Stimulated activated CD4-positive, alpha-beta T cell treated with anti-CD3 and anti-CD28 coated beads, Interleukin-4, amount 100 ng/mL, for 48 hours (primary cell): ENCODE measurements around the gene MAP3K7CL.

ENCODE experiments used
- DNase-seq, 2 donors: peaks; one replicate each; pipeline ENCODE4 v3.0.0-alpha.2; 2020; ENCODE audit warnings: low read depth in 2 of 2

Gene MAP3K7CL

DNA sequence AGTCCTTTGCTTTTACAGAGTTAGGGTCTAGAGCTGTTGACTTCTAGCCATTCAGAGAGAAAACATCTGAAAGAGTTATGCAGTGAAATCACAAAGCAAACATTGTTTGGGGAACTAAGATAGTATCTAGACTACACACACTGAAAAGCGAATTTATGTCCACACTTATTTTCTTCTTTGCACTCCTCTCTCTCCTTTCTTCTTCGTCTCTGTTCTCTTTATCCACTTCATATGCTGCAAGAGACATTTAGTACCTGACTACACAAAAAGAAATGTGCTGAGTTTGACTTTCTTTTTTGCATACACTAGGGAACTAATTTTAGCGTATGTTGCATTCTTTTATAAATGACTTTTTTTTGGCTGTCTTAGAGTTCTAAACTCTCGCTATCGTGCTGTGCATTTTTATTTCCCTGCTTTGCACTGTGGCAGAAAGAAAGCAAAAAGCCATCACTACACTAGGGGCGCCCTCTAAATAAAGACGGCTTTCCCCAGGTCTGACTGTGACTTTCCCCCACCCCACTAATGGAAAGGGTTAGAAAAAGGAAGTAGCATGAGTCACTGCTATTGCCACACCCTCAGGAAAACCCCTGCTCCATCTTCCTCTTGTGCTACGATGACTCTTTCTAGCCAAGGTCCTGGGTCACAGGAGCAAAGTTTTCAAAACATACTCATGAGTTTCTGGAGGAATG, 65.7 kb downstream of the MAP3K7CL start:
- DNase-seq, result peak; percentile 37 to 66

DNA sequence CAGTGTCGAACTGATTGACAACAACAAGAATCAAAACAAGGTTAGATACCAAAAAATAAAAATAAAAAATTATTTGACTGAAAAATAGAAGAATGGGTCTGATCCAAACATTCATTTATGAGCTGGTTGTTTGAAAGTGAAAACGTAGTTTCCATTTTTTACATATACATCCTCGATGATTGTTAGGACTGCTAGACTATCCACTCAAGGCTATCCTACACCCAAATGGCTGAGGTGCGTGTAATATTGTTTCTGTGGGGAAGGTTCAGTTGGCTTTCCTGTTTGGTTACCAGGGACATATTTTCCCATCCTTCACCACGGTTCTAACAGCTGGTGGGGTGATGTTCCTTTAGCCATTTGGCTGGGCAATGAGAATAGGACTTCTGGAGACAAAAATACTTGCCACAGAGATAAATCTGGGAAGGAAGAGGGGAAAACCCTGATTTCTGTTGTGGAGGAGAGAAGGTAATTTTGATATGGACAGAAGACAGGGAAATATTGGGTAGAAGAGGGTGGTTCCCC, 66.3 kb downstream of the MAP3K7CL start:
- no peak for DNase-seq

DNA sequence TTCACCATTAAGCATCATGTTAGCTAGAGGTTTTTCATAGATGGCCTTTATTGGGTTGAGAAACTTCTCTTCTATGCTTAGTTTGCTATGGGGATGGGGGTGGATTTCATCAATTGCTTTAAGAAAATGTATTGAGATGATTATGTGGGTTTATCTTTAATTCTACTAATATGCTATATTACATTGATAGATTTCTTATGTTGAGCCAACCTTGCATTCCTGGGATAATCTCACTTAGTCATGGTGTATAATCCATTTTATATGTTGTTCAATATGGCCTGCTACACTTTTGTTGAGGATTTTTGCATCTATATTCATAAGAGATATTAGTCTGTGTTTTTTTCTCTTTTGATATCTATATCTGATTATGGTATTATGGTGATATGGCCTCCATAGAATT, 70.7 kb downstream of the MAP3K7CL start:
- DNase-seq, result no peak

DNA sequence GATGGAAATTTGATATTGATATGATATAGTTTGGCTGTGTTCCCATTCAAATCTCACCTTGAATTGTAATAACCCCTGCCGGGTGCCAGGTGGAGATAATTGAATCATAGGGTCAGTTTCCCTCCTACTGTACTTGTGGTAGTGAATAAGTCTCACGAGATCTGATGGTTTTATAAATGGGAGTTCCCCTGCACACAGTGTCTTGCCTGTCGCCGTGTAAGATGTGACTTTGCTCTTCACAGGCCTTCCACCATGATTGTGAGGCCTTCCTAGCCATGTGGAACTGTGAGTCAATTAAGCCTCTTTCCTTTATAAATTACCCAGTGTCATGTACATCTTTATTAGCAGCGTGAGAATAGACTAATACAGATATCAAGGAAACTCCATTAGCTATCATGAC, 74.6 kb downstream of the MAP3K7CL start:
- DNase-seq, result no peak

DNA sequence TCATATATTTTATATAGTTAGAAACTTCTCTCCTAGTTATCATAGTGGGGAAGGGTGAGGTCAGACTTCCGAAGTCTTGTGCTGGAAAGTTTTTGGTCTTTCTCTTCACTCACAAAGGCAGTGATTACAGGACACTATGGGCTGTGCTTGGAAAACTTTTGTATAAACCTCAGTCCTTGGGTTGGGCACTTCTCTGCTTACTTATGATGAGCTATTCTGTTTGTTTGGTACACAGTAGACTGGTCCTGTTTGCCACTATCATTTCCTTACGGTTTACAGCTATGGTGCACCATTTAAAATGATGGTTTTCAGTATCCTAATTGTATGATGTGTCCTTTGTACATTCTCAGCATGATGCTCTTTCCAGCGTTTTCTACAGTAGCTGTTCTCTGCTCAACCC, 75.5 kb downstream of the MAP3K7CL start:
- no peak for DNase-seq

DNA sequence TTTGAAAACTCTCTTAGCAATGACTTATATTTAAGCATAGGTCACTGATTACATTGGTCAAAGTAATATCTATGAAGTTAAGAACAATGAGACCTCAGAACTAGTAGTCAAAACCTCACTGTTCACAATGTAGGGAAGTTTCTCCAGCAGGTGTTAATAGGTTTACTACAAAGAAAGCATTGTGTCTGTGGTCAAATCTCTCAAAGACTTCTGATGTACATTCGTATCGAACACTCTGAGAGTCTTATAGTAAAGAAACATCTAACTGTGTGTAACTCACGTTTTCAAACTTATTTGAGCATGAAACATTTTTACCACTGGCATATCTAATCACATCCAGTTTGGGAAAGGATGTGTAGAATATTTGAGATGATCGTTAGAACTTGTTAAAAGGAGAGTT, 76.0 kb downstream of the MAP3K7CL start:
- no peak for DNase-seq

DNA sequence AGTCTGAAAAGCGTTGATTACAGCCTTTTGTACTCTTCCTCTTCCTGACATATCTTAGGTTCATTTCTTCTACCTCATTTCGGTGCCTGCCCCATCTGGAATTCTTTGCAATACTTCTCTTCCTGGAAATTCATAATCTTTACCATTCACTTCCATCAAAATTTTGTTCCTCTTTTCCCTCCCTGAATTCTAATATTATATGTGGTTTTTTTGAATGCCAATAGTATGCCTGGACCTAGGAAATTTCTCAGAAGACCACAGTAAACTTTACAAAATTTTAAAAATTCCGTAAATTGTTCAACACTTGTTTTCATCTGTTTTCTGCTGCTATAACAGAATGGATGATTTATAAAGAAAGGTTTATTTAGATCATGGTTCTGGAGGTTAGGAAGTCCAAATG, 76.8 kb downstream of the MAP3K7CL start:
- no peak for DNase-seq

DNA sequence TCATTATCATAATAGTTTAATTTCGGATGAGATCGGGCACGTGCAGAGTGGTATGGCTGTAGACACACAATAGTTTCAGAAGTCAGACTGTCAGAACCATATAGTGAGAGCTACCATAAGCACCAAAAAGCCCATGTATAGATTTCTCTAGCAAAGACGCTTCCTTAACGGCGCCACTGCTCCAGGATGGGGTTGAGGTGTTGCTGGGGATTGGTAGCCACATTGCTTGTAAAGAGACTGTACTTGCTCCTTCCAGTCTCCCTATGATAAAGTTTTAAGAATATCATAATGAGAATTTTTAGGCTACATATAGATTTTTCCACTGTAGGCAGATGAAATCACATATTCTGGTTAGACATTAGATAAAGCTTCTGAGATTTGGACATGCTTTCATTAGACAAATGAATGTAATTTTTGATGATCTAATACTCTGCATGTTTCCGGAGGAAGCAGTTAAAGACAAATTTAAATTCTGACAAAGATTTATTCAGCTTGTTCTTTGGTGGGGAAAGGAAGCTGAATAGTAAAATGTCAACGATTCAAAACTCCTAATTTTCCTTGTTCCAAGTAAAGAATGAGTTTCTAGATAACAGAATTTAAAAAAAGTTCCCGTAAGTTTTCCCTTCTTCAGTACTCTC, 77.7 kb downstream of the MAP3K7CL start:
- DNase-seq, result no peak

DNA sequence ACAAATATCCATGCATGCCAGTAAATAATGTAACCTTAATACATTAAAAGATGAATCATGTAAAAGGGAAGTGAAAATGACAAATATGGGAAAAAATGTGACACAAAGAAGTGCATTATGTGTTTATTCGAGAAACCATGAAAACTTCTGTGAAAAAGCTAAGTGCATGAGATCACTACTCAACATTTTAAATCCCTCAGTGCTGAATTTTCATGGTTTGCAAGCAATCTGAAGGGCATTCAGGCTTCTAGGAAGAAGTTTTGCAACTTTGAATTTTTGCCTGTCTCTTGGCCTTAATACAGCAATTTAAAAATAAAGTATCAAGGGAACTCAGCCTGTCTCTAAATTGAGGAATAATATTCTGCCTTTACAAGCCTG, 78.2 kb downstream of the MAP3K7CL start:
- DNase-seq, result no peak

DNA sequence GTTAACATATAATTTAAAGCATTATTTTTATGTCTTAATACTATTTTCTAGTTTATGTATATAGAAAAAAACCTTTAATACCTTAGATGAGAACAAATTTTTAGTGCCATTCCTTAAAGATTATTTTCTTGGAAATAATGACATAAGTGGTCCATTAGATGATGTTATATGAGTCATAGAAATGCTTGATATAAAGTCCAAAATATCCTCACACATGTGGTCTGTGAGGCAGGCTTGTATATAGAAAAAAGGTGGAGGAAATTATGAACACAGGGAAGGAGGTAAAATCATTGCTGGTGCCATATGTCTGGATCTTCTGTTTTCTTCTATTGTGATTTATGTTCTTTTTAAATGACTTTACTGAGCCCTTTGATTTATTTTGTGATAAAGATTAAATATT, 79.3 kb downstream of the MAP3K7CL start:
- DNase-seq, result no peak

DNA sequence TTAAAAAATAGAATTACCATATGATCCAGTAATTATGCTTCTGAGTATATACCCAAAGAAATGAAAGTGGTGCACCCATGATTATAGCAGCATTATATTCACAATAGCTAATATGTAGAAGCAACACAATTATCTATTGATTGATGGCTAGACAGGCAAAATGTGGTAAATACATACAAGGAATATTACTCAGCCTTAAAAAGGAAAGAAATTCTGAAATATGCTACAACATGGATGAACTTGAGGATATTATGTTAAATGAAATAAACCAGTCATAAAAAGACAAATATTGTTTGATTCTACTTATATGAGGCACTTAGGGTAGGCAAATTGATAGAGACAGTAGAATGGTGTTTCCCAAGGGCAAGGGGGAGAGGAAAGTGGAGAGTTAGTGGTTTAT, 80.8 kb downstream of the MAP3K7CL start:
- no peak for DNase-seq

DNA sequence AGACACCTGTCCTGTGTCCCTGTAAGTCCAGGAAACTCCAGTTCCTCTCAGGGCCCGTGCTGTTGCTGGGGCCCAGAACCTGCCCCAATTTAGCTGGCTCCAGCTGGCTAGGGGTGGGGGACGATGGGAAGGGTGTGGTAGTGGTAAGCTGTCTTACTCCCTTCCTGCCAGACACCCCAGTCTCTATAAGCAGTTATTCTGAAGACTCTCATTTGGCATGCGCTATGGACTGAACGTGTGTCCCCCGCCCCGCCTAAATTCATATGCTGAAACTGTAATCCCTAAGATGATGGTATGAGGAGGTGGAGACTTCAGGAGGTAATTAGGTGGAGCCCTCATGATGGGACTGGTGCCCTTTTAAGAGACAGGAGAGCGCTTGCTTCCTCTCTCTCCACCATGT, 82.0 kb downstream of the MAP3K7CL start:
- DNase-seq, result no peak

DNA sequence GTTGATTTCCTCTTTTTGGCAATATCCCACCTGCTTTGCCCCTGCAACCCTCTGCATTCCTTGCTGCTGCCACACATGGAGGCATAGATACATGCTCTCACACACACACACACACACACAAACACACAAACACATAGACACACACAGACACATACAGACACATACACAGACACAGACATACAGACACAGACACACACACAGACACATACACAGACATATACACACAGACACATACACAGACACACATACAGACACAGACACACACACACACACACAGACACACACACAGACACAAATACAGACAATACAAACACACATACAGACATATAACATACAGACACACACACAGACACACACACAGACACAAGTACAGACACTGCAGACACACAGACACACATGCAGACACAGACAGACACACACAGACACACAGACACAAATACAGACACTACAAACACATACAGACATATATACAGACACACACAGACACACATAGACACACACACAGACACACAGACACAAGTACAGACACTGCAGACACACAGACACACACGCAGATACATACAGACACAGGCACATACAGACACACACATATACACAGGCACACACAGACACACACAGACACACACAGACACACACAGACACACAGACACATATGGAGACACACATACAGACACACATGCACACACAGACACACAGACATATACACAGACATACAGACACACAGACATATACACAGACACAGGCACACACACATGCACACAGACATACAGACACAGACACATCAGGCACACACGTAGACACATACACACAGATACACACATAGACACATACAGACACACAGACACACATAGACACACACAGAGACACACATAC, 83.3 kb downstream of the MAP3K7CL start:
- DNase-seq, result no peak

DNA sequence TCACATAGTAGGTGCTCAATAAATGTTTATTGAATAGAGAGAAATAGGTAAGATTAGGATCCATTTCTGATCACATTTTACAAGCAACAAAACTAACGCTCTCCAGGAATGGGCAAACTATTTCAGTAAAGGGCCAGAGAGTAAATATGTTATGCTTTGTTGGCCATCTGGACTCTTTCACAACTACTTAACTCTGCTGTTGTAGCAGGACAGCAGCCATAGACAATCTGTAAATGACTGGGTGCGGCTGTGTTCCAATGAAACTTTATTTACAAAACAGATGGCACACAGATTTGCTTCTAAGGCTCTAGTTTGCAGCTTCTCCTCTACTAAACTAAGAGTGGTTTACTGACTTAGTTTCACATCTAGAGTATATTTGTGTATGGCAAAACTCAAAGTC, 85.3 kb downstream of the MAP3K7CL start:
- no peak for DNase-seq

DNA sequence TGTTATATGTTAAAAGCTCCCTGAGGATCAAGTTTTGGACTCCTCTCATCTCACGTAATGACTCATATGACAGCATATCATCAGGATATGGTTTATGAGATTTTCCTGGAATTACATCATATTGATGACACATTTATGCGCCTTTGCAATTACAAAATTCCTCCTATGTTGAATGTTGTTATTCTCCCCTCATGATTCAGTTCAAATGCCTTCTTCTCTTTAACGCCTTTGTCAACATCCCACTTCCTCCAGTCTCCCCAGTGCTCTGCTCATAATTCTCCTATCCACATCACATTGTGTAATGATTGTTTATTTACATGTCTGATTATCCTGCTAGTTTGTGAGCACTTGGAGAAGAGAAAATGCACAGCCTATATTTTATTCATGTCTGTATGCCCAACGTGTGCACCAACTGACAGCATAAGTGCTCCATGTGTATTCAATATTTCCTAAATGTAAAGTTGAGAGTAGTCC, 87.4 kb downstream of the MAP3K7CL start:
- no peak for DNase-seq

DNA sequence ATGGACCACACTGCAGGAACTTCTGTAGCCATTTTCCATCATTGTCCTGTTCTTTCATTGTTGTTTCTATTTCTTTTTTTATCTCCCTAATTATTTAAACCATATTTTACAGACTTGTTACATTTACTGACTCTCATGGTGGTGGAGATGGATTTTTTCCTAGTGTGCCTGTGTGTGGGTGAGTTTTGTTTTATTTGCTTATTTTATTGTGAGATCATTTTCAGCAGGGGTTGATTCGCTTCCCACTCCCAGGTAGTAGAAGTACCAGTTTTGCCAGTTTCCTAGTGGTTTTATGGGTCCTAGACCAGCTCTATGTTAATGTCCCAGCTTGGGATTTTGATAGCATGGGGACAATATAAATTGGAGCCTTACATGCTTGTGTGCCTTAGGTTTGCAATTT, 88.3 kb downstream of the MAP3K7CL start:
- DNase-seq, result no peak

DNA sequence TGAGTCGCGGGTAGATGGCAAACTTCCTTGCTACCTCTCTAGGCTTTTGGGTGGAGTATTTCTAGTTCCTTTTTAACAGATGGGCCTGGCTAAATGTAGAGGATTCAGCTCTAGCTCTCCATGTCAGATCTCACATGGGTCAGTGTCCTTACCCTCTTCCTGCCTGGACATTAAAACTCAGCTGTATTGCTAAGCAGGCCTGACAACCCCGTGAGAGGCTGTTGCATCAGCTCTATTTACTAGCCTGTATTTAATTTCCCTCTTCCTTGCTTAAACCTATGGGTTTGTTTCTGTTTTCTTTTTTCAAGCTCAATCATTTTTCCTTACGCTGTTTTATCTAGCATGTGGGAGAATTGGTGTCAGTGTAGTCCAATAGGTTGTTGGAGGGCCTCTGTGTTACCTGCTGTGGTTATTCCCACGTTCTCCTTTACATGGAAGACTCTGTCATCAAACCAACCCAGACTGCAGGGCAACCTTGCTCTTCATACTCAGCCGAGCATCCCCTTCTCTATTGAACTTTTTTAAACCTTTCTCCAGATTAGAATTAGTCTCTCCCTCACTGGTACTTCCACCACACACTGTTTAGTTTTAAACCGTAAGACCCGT, 88.8 kb downstream of the MAP3K7CL start:
- no peak for DNase-seq

DNA sequence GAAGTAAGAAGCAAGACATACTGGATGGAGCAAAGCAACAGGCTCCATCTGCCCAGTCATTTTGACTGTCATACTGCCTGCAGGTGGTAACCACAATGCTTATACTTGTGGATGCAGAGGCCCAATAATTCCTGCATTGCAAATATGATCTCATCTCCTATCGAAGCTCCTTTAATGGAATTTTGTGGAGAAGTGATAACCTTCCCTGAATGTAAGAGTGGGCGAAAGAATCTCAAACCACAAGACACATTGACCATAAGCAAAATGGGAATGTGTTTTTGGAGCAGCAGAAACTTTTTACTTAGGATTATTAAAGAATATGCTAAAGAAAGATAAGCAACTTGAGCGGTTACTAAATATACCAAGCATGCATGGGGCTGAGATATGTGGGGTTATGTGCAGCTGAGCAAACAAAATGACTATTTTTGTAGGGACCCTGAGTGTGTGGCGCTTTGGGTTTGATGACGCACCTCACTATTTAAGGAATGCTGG, 90.9 kb downstream of the MAP3K7CL start:
- no peak for DNase-seq

DNA sequence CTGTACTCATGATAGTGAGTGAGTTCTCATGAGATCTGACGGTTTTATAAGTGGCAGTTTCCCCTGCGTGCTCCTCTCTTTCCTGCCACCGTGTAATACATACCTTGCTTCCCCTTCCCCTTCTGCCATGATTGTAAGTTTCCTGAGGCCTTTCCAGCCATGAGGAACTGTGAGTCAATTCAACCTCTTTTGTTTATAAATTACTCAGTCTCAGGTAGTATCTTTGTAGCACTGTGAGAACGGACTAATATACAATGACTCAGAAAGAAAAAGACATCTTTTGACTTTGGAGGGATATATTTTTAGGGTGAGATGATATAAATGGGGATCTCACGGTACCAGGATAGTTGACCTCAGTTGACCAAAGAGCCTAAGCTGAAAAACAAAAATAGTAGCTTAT, 93.6 kb downstream of the MAP3K7CL start:
- DNase-seq, result no peak
